ENCODE results near the gene DSC3.

The DSC3 gene

DNA sequence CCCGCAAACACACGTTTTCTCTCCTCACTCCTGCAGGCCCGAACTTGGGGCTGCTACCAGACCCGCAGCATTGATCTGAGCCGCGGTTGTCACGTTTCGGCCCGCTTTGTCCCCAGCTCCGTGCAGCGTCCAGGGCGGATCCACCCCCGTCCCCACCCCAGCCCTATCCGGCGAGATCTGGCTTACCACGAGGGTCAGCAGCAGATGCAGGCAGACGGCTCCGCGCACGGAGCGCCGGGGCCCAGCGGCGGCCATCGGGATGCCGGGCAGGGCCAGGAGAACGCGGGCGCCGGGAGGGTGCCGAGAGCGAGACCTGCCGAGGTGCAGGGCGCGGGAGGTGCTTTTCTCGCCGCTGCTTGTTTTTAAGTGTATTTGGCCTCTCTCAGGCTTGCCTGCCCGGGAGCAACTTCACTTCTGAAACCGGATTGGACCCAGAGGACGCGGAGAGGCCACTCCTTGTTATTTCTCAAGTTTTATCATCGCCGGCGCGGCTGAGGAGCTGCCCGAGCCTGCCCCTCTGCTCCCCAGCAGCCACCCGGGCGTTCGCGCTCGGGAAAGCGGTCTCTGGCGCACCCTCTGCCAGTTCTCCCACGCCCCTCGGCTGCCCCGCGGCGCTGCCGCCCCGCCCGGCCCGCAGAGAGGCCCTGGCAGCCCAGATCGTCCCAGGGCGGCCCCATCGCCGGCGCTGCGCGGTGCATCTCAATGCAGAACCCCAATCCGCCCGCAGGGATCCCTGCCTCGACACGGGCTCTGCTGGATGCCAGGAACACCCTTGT, at the start of gene DSC3:
TSS of gene DSC3 (minus strand) at position 337 of the 776 bp plus-strand sequence. CDS start at position 255, 82 bp downstream.
- no peak for DNase-seq

DNA sequence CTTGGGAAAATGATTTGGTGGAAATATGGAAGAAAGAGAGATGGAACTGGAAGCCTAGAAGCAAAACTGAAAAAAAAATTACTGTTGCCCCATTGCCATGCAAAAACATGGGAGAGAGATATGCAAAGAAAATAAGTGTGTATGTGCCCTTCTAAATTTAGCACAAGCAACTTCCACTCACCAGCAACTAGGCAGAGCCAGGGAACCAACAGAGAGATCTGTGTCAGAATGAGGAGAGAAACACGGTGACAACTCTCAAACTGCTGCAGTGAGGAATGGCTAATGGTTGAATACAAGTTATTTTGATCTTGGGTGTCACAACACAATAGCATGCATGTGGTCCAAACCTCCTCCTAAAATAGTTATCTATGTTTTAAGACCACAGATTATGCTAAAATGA, 48.8 kb upstream of the DSC3 start:
- DNase-seq, result no peak

DNA sequence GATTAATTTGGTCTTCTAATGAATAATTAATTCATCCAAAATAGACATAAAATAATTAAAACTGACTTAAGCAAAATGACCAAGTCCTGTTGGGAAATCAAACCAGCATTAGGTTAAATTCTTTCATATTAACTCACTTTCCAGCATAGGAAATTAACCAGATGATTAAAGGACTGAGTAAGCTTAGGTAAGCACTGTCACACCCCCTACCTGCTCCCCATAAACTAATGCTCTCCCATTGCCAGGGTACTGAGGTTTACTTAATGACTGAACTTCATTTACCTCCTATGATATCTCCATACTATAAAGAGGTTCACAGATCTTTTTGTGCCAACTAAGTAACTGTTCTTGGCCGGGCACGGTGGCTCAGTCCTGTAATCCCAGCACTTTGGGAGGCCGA, 46.0 kb upstream of the DSC3 start:
- DNase-seq, result no peak

DNA sequence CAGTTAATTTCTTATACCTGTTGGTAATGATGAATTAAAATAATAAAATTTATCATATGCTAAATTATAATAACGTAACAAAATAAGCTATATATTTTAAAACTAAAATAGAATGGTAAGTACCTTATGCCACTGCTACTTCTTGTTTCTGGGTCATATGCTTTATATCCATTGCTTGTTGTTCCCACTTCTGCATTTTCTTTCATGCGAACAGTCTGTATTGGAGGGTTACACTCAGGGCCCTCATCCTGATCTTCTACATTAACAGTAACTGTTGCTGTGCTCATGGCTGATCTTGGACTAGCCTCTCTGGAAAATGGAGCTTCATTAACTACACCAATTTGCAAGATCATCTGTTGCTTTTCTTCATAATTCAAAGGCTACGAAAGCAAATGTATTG, 37.4 kb upstream of the DSC3 start:
- DNase-seq, result no peak

DNA sequence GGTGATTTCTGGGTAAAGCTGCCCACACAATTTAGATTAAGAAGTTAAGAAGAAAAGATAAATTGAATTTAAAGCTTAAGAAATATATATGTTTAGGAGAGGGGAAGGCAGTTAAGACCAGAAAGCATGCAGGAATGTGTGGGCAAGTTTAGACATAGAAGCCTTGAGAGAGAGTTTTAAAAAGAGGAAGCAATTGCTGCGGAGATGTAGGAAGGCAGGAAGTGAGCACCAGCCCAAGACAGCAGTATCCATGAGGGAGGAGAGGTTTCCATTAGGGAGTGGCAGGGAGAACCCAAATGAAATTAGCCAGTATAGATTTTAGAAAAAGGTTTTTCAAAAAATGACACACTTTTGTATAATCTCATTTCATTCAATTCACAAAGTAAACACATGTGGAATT, 35.3 kb upstream of the DSC3 start:
- DNase-seq, result no peak

DNA sequence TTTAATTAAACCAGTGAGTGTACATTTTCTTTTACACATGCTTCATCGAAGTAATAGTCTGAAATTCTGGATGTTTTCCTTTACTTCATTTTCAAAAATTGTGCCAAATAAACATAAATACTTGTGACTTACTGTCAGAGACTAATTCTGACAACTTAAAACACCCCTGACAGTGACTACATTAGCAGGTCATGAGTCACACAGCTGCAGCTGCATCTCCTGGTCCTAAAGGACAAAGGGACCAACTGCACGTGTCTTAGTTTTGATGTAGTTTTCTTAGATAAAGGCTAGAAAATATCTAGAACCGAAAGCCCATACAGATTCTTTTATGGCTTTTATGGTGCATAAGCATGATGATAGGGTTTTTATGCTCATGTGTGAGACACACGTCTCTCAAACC, 29.6 kb upstream of the DSC3 start:
- no peak for DNase-seq

DNA sequence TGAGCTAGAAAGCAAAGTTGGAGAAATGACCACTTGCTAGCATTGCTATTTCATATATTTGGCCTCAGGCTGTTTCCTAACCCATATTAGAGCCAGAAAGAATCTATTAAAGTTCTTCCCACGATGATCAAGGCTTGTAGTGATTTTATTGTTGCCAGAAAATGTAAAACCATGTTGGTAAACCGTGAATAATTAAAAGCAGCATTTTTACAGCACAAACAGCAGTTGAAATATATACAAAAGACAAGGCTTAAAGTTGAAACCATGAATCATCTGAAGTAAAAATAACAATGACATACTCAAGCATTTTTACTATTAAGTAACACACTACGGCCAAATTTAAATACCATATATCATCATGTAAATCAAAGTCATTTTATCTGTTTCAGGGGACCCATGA, 27.7 kb upstream of the DSC3 start:
- no peak for DNase-seq

DNA sequence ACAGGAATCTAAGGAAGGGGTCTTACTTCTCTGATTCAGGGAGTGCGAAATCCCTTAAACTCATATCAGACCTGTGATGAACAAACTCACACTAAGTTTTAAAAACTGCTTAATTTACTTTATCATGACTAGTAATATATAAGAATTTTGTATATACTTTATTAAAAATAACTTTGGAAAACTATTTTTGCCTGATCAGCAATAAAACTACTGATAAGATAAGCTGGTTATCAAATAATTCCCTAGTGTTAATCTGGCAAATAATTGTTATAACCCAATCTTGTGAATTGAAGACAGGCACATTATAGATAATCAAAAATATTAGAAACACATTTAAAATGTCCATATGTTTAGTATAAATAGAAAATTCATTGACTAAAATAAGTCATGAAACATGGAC, 23.7 kb upstream of the DSC3 start:
- DNase-seq, result no peak

DNA sequence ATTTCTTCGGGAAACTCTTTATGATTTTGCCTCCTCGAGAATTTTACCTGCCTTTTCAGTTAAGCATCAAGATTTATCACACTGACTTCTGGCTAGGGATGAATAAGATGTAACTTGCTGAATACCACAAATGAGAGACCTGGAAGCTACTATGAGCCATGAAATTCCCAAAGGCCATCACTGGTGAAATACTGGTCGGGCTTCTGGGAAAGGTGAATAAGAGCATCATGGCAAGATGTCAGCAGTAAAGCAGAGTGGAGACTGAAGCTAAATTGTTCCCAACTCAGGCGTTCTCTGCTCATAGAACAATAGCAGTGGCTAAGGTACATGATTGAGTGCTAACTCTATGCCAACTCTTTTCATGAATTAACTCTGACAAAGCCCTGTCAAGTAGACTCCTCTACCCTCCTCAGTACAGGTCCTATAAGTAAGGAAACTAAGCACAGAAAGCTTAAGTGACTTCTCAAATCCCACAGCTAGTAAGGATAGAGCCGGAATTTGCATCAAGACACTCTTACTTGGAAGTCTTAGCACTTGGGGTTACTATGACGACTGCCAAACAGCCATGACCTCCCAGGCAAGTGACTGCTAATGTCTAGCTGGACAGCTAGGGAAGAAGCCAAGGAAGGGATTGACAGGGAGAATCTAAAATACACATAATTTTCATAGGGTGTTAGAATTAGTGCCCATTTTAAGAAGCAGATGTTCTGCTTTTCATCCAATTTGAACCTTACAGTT, 22.7 kb upstream of the DSC3 start:
- no peak for DNase-seq

DNA sequence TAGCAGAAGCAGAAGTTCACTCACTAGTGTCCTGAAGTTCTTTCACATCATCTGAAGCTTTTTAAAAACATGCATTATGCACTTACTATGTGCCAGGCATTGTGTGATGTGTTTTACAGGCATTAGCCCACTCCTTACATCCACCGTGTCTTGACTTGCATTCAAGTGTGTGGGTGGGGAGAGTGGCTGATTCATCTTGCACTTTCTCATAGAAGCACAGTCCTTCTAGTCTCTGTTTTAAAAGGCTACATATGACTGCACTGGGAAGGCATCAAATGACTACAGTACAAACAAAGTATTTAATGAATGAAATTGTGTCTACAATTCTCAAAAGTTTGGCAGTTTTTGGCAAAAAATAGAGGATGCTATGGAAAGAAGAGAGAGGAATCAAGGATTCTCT, 21.6 kb upstream of the DSC3 start:
- DNase-seq, result no peak

DNA sequence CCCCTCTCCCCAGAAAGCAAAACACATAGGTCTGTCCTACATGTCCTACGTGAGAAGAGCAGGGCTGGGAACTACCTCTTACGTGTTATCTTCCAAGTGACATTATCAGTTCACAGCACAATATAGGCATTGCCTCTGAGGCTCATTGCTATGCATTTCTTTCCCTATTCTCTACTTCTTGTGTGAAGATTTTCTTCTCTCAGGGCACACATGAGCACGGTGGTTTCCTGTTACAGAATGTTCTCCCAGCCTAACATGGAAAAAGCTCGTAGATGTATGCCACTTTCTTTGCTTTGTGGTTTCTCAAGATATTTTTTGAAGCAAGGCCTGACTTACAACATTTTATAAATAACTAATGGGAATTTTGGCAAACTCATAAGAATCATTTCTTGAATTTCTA, 19.4 kb upstream of the DSC3 start:
- no peak for DNase-seq

DNA sequence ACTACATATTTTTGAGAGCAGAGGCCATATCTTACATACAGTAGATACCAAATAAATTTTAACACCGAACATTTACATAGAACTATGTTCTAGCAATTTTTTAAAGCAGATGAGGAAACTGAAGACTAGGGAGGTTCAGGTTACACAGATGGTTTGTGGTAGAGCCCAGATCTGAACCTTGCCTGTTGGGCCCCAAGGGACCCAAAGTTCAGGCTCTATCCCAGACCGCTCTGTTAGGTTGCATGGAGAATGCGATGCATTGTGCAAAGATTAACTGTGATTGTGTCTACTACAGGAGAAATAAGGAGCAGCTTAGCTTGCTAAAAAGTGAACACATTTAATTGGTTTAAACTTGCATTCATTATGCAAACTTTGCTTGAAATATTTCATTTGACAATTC, 16.4 kb upstream of the DSC3 start:
- DNase-seq, result no peak

DNA sequence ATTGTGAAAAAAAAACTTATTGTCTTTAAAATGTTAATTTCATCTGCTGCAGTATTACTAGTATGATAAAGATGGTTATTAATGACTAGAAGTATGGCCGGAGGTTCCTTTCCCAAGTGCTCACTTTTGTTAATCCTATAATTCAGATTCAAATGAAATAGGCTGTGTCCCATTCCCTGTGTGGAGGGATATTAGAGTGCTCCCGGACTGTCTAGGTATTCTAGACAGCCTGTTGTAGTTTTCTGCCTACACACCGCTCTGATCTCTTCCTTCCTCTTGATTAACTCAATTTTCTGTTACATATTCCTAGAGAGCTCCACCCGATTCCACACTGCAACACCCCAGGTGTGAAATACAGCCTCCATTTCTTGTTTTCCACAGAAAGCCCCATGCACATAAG, 15.4 kb upstream of the DSC3 start:
- DNase-seq, result no peak

DNA sequence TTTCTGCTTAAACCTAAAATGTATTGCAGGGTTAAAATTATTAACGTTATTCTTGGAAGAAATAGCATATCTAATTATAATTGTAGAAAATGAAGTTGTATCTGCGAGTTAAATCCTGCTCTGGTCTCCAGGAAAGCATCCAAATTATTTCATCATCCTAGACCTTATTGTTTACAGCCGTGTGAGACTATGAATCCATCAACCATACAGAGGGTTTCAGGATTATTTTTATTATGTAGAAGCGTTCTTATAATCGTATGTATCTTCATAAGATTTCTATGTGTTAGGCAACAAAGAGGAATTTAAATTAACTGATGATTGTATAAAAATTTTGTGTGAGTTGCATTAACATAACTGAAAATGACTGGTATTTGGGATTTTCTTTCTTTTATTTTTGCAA, 14.5 kb upstream of the DSC3 start:
- no peak for DNase-seq

DNA sequence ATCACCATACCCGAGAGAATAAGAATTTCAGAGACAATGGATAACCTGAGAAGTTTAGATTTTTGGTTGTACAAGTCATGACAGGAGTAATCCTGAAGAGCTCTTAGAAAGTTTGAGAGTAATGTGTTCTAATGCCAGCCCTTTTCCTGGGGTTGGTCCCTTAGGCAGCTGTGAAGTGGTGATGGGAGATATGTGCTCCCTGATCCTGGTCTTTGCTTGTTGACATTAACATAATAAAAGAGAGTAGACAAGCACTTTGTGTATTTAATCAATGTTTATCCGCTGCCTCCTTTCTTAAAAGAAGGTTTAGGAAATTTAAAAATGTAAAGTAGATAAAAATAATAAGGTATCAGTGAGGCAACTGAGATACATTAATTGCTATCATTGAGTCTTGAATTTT, 13.8 kb upstream of the DSC3 start:
- DNase-seq, result no peak

DNA sequence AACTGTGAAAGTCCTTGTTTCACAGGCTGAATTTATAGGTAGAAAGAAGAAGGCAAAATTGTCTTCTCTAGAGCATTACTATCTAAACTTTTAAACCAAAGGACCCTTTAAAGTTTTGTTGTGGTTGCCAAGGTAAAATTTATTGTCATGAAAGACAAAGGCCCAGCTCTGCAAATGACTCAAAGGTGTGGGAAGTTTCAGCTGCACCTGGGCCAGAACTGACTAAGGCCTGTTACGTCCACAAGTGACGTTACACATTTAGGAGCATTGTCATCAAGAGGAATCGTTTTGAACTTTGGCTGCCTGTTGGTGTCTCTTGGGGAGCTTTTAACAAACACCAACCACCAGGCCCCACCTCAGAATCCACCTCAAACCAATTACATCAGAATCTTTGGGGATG, 8.1 kb upstream of the DSC3 start:
- no peak for DNase-seq

DNA sequence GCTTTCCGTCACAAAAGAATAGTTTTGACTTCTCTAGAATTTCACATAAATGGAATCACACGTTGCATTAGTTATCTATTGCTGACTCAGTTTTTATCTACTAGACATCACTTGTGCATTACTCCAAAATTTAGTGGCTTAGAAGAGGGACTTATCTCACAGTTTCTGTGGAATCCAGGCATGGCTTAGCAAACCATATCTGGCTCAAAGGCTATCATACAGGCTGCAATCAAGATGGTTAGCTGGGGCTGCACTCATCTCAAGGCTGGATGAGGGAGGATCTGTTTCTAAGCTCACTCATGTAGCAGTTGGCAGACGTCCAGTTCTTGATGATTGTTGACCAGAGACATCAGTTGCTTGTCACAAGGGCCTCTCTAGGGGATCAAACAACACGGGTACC, 6.6 kb upstream of the DSC3 start:
- DNase-seq, result no peak

DNA sequence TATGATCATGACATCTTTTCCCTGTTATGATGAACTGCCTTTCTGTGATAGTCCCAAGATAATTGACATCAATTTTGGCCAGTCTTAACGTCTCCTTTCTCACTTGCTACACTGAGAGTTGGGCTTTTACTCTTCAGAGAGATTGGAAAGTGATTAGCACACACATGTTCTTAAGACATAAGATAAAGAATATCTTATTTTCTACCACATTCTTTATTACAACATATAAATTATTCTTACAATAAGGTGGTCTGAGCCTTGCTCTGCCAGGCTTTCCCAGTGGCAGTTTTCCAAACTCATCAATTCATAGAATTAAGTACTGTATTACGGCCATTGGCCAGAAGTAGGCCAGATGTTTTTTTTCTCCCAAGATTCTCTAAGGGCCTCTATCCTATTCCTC, 5.7 kb upstream of the DSC3 start:
- DNase-seq, result no peak

DNA sequence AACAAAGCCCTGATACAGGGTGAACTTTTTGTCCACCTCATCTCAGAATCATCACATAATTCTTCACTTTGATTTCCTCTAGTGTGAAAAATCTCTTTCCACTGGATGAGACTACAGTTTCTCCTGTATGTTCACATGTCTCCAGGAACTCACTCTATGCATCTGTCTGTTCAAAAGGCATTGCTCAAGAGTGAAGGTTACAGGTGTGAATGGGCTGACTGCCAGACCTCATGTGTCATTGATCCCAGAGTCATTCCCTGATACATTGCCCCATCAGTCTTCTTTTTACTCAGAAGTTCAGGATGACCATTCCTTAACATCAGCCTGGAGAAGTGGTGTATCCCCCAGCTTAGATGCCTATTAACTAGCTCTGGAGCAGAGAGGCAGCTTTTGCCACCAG, 4.4 kb upstream of the DSC3 start:
- DNase-seq, result no peak

DNA sequence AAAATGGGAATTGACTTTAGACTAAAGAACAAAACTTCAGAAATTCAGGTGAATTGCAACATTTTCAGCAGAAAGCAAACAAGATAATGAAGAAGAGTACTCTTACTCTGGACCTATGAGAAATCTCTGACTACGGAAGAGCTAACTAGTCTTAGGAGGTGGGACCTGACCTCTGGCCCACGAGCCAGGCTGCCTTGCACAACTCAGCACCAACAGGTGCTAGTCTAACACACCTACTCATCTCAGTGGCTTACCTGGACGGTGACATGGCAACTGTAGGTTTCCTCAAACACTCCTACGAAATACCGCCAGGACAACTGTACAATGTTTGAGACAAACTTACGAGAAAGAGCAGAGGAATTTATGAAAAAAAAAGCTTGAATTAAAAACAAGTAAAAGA, 3.1 kb upstream of the DSC3 start:
- DNase-seq, result no peak

DNA sequence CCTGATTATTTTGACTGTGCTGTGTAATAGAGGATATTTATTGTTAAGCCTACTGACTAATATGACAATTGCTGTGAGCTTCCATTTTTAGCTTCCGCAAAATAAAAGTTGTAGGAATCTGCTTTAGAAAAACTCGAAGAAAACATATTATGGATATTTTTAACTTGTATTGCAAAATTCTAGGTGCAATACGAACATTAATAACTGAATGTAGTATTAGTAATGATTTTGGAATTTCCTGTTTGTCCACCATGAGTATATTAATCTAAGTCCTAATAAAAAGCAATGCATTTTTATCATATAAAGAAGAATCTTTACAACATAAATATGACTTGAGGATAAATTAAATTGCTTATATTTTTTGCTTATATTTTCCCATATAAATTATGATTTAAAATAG, 2.4 kb upstream of the DSC3 start:
- no peak for DNase-seq

DNA sequence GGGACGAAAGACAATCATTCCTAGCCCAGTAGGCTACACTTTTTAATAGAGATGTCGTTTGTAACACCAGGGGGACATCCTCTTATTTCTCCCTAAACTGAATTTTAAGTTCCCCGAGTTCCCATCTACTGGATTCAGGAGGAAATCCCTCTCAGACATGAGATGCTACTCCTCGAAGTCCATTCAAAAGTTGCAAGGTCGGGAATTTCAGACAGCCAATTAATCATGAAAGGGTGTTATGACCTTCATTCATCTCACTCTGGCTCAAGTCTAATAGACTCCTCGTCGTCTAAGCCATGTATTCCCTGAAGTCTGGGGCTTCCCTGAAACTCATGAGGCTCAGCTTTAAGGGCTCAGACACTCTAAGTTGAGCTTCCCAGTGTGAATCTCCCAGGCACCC, 1.2 kb upstream of the DSC3 start:
- no peak for DNase-seq

DNA sequence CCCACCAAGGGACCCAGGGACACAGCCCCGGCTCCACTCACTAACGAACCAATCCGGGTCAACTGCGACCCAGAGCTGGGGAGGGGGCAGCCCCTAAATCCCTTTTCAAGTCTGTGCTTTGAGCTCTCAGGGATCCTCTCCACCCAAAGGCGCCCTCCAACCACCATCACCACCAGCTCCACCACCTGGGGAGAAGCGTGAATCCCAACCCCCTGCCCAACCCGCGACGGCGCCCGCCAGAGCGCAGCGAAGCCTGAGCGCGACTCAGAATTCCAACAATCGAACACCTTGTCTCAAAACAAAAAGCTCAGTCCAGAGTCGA, 497 bp downstream of the DSC3 start:
- DNase-seq, result no peak

DNA sequence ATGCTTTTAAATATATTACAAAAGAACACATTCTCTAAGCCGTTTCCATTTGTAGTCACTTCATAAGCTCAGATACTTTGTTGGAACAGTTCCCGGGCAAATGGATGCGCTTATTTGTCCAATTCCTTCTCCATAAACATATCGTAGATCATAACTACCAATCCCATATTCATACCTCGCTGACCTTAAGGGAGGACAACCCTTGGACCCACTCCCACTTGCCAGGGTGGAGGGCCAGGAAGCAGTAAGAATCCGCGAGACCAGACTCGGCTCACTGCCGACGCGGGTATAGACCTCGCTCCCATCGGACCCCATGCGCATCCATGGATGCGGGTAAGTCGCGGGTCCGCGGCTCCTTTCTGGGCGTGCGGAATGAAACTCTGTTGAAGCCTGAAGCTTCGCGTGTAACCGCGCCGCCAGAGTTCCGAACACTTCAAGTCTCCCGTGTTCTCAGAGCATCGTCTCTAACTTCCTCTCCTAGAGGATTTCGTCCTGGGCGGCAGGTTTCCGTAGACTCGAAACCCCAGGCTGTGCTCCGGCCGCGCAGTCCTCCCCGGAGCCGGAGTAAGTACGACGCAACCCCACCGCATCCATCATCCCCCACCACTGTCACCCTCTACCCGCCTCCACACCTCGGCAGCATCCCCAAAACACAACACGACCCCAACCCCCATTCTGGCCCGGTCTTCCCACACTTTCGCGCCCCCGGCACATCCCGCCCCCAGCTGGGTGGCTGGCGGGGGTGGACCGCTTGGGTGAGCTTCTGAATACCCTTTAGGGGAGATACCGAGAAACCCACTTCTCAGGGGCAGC, 1.1 kb downstream of the DSC3 start:
- no peak for DNase-seq

Measured in cerebellar nuclear complex (tissue), 1 donor.